CD8-positive, alpha-beta memory T cell (primary cell): ENCODE measurements around the gene PHF21B. TPM values are rescaled to one million over a fixed set of nuclear protein-coding genes. Genes with fewer than 3 reads are reported as not detected.
"Not testable (repeated sequence)": the region's sequence is repeated elsewhere in the genome, so short reads cannot be mapped to it uniquely, and the experiment has no call there.

Experiments used
- CTCF ChIA-PET: fragments of 350-600 bp; sonication (Branson Sonifier 250); formaldehyde crosslinking; loops from one replicate; lab custom pipeline; 2021; ENCODE audit warnings: antibody characterized with exemption; lab: Charles Lee
- POLR2A ChIA-PET: fragments of 350-600 bp; sonication (Branson Sonifier 250); formaldehyde crosslinking; loops from one replicate; lab custom pipeline; 2021; ENCODE audit warnings: antibody characterized with exemption; lab: Charles Lee
- DNase-seq, 5 donors: peaks; one replicate each; pipeline versions ENCODE4 v3.0.0 to v3.0.0-alpha.2; 2020 to 2022; ENCODE audit warnings: mixed read lengths in 1 of 5
- H3K27ac ChIP-seq: one replicate; pipeline ENCODE4 v1.7.0; 2013; ENCODE audit warnings: low read depth, mild to moderate bottlenecking, low read length, moderate library complexity
- H3K27me3 ChIP-seq: 2 replicates; pipeline ENCODE4 v1.7.0; 2013; ENCODE audit warnings: low read length, mild to moderate bottlenecking; ENCODE audit not compliant: insufficient read depth, poor library complexity, severe bottlenecking
- H3K36me3 ChIP-seq: 2 replicates; pipeline ENCODE4 v1.7.0; 2013; ENCODE audit warnings: mild to moderate bottlenecking, low read length, moderate library complexity; ENCODE audit not compliant: insufficient read depth
- H3K4me1 ChIP-seq: 2 replicates; pipeline ENCODE4 v1.7.0; 2013; ENCODE audit warnings: mild to moderate bottlenecking, low read length, moderate library complexity; ENCODE audit not compliant: insufficient read depth
- H3K4me3 ChIP-seq: 2 replicates; pipeline ENCODE4 v1.7.0; 2013; ENCODE audit warnings: mild to moderate bottlenecking, low read length
- H3K9me3 ChIP-seq: 2 replicates; pipeline ENCODE4 v1.7.0; 2013; ENCODE audit warnings: mild to moderate bottlenecking, low read length
- H3K27ac Mint-ChIP-seq, 8 donors: one replicate each; pipeline ENCODE4 v1.8.0; 2020 to 2021; ENCODE audit warnings: mixed read lengths in 8 of 8, mild to moderate bottlenecking in 6 of 8, inconsistent platforms in 3 of 8, moderate library complexity in 3 of 8
- H3K27me3 Mint-ChIP-seq, 2 donors: one replicate each; pipeline ENCODE4 v1.8.0; 2020 to 2021; ENCODE audit warnings: mixed read lengths in 2 of 2, mild to moderate bottlenecking in 1 of 2, moderate library complexity in 1 of 2
- H3K36me3 Mint-ChIP-seq, 3 donors: one replicate each; pipeline ENCODE4 v1.8.0; 2020 to 2021; ENCODE audit warnings: mixed read lengths in 3 of 3, inconsistent platforms in 1 of 3, mild to moderate bottlenecking in 1 of 3
- H3K4me1 Mint-ChIP-seq, 3 donors: one replicate each; pipeline ENCODE4 v1.8.0; 2020 to 2021; ENCODE audit warnings: mixed read lengths in 3 of 3, inconsistent platforms in 1 of 3, mild to moderate bottlenecking in 1 of 3
- H3K4me3 Mint-ChIP-seq, 7 donors: one replicate each; pipeline ENCODE4 v1.8.0; 2020 to 2021; ENCODE audit warnings: mixed read lengths in 7 of 7, mild to moderate bottlenecking in 6 of 7, moderate library complexity in 4 of 7, inconsistent platforms in 2 of 7
- H3K9me3 Mint-ChIP-seq, 5 donors: one replicate each; pipeline ENCODE4 v1.8.0; 2020 to 2022; ENCODE audit warnings: mixed read lengths in 5 of 5, mild to moderate bottlenecking in 3 of 5, moderate library complexity in 2 of 5, inconsistent platforms in 1 of 5
- polyA plus RNA-seq: library from polyadenylated mRNA; unstranded; fragments of 300-500 nt; fragmentation: Illumina TruSeq; gene quantifications from one replicate; pipeline ENCODE4 v1.2.3, GENCODE V29; 2021
- total RNA-seq, 2 experiments: library from RNA; stranded (reverse); gene quantifications; one replicate each; pipeline ENCODE4 v1.2.3, GENCODE V29; 2021

PHF21B gene
- total and polyA plus RNA-seq, 3 experiments from 2014 or later: not detected

DNA sequence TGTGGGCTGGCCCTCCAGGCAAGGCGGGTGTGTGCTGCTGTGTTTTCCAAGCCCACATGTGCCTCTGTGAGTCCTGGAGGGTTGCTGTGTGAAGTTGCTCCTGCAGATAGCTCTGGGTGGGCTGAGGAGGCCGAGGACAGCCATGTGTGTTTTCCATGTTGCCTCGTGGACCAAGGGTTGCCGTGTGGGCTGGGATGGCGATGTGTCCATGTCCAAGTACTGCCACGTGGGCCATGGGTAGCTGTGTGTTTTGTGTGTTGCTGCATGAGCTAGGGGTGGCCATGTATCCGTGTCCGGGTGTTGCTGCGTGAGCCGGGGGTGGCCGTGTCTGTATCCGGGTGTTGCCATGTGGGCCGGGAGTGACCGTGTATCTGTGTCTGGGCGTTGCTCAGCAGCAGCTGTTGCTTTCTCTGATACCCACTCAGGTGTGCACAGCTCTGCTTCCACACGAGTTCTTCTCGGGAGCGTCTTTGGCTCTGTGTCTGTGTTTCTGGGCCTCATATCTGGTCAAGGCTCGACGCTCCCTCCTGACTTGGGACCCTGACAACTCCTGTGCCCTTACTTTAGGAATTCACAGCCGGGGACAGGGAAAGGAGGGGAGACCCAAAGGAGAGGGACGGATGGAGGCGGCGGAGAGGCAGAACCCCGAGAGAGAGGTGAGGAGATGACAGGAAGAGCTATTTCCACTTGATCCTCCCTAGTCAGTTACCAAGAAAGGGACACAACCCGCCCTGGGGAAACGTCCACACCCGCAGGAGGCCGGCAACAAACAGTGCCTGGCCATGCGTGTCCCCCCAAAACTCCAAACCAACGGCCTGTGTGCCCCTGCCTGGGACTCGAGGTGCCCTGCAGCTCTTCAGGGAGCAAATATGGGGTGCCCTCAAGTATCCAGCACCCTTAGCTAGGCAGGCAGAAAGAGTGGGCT is 83.1 kb downstream of the PHF21B start:
- Histone ChIP-seq H3K27me3 (no peaks in the 10 kb centered on the region), H3K4me3 (no peak overlapping the region), H3K36me3 (no peaks in the 10 kb centered on the region), H3K27ac (no peak overlapping the region), H3K4me1 (no peaks in the 10 kb centered on the region), H3K9me3 (no peaks in the 10 kb centered on the region)
- Mint-ChIP-seq H3K4me1 (no peaks in the 10 kb centered on the region), H3K27me3 (peaks cover 3 to 7% of the 10 kb centered on the region in 2 donors), H3K36me3 (no peaks in the 10 kb centered on the region), H3K27ac (no peak overlapping the region), H3K4me3 (no peak overlapping the region), H3K9me3 (peaks cover 0 to 8% (median 0%) of the 10 kb centered on the region in 5 donors)
- ChIA-PET CTCF (no interaction called here), POLR2A (no interaction called here)
- DNase-seq: no peak

DNA sequence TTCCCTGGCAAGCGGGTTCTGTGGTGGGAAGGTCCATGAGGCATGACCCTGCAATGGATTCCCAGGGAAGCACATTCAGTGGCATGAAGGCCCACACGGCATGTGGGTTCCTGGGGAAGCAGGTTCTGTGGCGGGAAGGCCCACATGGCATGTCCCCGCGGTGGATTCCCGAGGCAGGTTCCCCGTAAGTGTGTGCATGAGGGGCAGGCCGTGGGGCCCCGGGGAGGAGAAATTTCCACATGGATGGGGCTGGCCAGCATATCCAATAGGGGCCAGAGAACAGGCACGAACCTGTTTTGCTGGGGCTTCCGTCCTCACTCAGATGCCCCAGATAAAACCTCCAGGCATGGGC is 83.7 kb downstream of the PHF21B start:
- Histone ChIP-seq H3K27ac (no peak overlapping the region), H3K4me1 (no peaks in the 10 kb centered on the region), H3K4me3 (no peak overlapping the region), H3K27me3 (no peaks in the 10 kb centered on the region), H3K9me3 (no peaks in the 10 kb centered on the region), H3K36me3 (no peaks in the 10 kb centered on the region)
- Mint-ChIP-seq H3K27ac (no peak overlapping the region), H3K4me1 (no peaks in the 10 kb centered on the region), H3K27me3 (peaks cover 3 to 7% of the 10 kb centered on the region in 2 donors), H3K4me3 (no peak overlapping the region), H3K36me3 (no peaks in the 10 kb centered on the region), H3K9me3 (peaks cover 0 to 8% (median 0%) of the 10 kb centered on the region in 5 donors)
- DNase-seq: no peak
- POLR2A ChIA-PET: no interaction called here
- CTCF ChIA-PET: no interaction called here

DNA sequence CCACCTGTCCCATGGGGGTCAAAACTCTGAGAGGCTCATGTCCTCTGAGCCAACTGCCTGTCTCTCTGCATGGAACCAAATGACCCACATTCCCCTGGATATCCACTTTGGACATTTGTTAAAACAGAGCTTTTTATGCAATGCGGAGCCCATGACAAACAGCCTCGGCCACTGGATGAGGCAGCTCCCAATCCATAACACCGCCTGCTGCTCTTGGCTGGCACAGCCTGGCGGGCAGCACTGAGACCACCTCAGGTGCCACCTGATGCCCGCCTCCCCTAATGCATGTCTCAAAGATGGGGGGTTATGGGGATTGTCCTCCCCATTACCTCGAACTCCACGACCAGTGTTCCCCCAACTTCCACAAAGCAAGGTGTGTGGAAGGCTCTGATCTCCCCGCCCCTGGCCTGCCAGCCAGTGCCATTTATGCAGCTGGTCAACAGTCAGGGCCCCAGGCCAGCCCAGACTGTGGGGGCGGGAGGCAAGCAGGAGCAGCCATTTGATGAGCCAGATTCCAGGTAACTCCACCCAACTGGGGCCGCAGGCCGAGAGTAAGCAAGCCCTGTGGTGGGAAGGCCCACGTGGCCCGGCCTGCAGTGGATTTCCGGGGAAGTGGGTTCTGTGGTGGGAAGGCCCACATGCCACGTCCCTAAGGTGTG is 84.2 kb downstream of the PHF21B start:
- POLR2A ChIA-PET: no interaction called here
- H3K4me3 Mint-ChIP-seq: peak overlapping the region in 1 of 7 donors; percentile 69
- no peak overlapping the region for H3K27ac ChIP-seq
- DNase-seq: no peak
- no peak overlapping the region for H3K4me3 ChIP-seq
- peaks cover 0 to 8% (median 0%) of the 10 kb centered on the region in 5 donors for H3K9me3 Mint-ChIP-seq
- peaks cover 6 to 13% of the 10 kb centered on the region in 2 donors for H3K27me3 Mint-ChIP-seq
- no peaks in the 10 kb centered on the region for H3K27me3 ChIP-seq
- no peaks in the 10 kb centered on the region for H3K36me3 ChIP-seq
- no peaks in the 10 kb centered on the region for H3K4me1 ChIP-seq
- CTCF ChIA-PET: no interaction called here
- no peak overlapping the region for H3K27ac Mint-ChIP-seq
- no peaks in the 10 kb centered on the region for H3K9me3 ChIP-seq
- no peaks in the 10 kb centered on the region for H3K4me1 Mint-ChIP-seq
- no peaks in the 10 kb centered on the region for H3K36me3 Mint-ChIP-seq

DNA sequence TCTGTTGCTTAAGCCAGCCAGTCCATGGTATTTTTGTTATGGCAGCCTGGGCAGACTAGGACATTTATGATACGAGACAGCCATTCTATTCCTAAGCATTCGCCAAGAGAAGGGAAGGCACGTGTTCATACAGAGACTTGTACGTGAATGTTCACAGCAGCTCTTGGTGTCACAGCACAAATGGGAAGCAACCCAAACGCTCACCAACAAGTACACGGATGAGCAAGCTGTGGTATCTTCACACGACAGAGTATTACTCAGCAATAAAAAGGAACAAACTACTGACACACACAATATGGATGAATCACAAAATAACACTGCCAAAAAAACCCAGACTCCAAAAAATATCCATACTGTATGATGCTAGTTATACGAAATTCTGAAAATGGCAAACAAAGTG is 85.1 kb downstream of the PHF21B start:
- Histone ChIP-seq H3K9me3 (no peaks in the 10 kb centered on the region), H3K4me3 (no peak overlapping the region), H3K4me1 (no peaks in the 10 kb centered on the region), H3K36me3 (no peaks in the 10 kb centered on the region), H3K27ac (no peak overlapping the region), H3K27me3 (no peaks in the 10 kb centered on the region)
- Mint-ChIP-seq H3K4me3 (no peak overlapping the region), H3K27me3 (peaks cover 5 to 18% of the 10 kb centered on the region in 2 donors), H3K27ac (no peak overlapping the region), H3K36me3 (no peaks in the 10 kb centered on the region), H3K4me1 (no peaks in the 10 kb centered on the region), H3K9me3 (peaks cover 0 to 8% (median 0%) of the 10 kb centered on the region in 5 donors)
- DNase-seq: no peak
- POLR2A ChIA-PET: no interaction called here
- CTCF ChIA-PET: no interaction called here

DNA sequence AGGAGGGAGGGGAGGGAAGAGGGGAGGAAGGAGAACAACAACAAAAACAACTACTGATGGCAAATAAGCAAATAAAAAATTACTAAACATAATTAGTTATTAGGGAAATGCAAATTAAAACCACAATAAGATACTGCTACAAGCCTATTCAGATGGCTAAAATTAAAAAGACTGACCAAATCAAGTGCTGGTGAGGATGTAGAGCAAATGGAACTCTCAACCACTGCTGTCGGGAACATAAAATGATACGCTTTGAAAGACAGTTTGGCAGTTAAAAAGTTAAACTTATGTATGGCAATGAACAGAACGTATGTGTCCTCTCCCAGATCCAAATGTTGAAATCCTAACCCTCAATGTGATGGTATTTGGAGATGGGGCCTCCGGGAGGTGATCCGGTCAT is 85.7 kb downstream of the PHF21B start:
- H3K4me1 Mint-ChIP-seq: no peaks in the 10 kb centered on the region
- ChIA-PET CTCF (no interaction called here), POLR2A (no interaction called here)
- H3K36me3 Mint-ChIP-seq: no peaks in the 10 kb centered on the region
- H3K9me3 Mint-ChIP-seq: peaks cover 0 to 8% (median 0%) of the 10 kb centered on the region in 5 donors
- no peaks in the 10 kb centered on the region for H3K36me3 ChIP-seq
- H3K27me3 Mint-ChIP-seq: peaks cover 8 to 22% of the 10 kb centered on the region in 2 donors
- no peaks in the 10 kb centered on the region for H3K27me3 ChIP-seq
- H3K4me3 ChIP-seq: no peak overlapping the region
- no peak overlapping the region for H3K27ac Mint-ChIP-seq
- no peaks in the 10 kb centered on the region for H3K9me3 ChIP-seq
- no peak overlapping the region for H3K27ac ChIP-seq
- no peak overlapping the region for H3K4me3 Mint-ChIP-seq
- H3K4me1 ChIP-seq: no peaks in the 10 kb centered on the region
- no peak for DNase-seq

DNA sequence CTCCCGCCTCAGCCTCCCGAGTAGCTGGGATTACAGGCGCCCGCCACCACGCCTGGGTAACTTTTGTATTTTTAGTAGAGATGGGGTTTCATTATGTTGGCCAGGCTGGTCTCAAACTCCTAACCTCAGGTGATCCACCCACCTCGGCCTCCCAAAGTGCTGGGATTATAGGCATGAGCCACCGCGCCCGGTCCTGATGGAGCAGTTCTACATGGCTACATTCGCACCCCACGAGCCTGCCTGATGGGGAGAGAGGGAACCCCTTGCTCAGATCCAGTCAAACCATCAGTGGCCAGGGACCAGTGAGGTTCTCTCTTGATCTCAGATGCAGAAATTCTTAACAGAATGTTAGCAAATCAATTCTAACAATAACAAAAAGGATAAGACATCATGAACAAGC is 88.0 kb downstream of the PHF21B start:
- H3K27ac ChIP-seq, H3K4me1 ChIP-seq, H3K9me3 ChIP-seq, H3K4me3 Mint-ChIP-seq, H3K9me3 Mint-ChIP-seq, H3K27ac Mint-ChIP-seq, H3K4me3 ChIP-seq, DNase-seq, POLR2A ChIA-PET, H3K36me3 ChIP-seq, H3K27me3 ChIP-seq, H3K4me1 Mint-ChIP-seq, H3K36me3 Mint-ChIP-seq: not testable (repeated sequence)
- CTCF ChIA-PET: interaction anchor here (1.0 kb wide), 1 partner anchor 10 kb away, joined by 3 read pairs; no protein-coding TSS in a partner anchor
- H3K27me3 Mint-ChIP-seq: peaks cover 11 to 20% of the 10 kb centered on the region in 2 donors

DNA sequence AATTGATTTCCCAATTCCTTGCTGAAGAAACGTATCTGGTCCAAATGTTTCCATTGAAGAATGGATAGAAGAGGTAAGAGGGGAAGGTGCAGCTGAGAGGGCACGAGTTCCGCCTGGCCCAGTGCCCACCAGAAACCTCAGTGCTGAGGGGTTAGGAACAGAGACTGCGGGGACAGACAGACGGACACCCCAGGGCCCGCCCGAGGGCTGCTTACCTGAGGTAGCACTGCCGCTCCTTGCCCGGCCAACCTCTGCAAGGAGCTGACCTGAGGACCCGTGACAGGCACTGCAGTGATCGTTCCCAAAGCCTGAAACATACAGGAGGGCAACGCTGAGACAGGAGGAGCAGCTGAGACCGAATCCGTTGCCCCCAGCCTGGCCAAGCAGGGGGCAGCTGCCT is 89.6 kb downstream of the PHF21B start:
- H3K27ac Mint-ChIP-seq: no peak overlapping the region
- no peak for DNase-seq
- H3K9me3 ChIP-seq: no peaks in the 10 kb centered on the region
- no peaks in the 10 kb centered on the region for H3K4me1 Mint-ChIP-seq
- H3K27me3 Mint-ChIP-seq: peaks cover 19 to 22% of the 10 kb centered on the region in 2 donors
- CTCF ChIA-PET: no interaction called here
- no peak overlapping the region for H3K27ac ChIP-seq
- no peaks in the 10 kb centered on the region for H3K27me3 ChIP-seq
- H3K36me3 ChIP-seq: no peaks in the 10 kb centered on the region
- POLR2A ChIA-PET: no interaction called here
- no peak overlapping the region for H3K4me3 ChIP-seq
- H3K9me3 Mint-ChIP-seq: peaks cover 0 to 8% (median 0%) of the 10 kb centered on the region in 5 donors
- H3K4me3 Mint-ChIP-seq: no peak overlapping the region
- no peaks in the 10 kb centered on the region for H3K4me1 ChIP-seq
- no peaks in the 10 kb centered on the region for H3K36me3 Mint-ChIP-seq

DNA sequence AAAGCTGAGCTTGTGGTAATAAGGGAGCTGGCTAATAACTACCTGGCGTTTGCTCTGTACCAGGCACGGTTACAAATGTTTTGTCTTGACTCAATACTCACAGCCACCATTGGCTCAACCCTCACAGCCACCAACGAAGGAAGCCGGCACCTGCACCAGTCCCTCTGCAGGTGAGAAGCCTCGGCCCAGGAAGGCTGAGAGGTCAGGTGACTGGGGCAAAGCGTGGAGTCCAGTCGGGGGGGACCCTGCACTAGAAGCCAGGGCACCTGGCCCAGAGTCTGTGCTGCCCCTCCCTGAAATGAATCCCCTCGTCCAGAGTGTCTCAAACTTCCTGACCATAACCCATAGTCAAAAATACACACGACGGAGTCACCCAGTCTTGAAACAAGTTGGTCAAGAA is 90.1 kb downstream of the PHF21B start:
- no peak overlapping the region for H3K4me3 ChIP-seq
- no peaks in the 10 kb centered on the region for H3K9me3 ChIP-seq
- H3K27ac ChIP-seq: no peak overlapping the region
- H3K4me1 ChIP-seq: no peaks in the 10 kb centered on the region
- Mint-ChIP-seq H3K4me1 (no peaks in the 10 kb centered on the region), H3K27me3 (peaks cover 19 to 25% of the 10 kb centered on the region in 2 donors), H3K27ac (no peak overlapping the region), H3K9me3 (peaks cover 0 to 8% (median 0%) of the 10 kb centered on the region in 5 donors), H3K4me3 (no peak overlapping the region), H3K36me3 (no peaks in the 10 kb centered on the region)
- no peak for DNase-seq
- ChIA-PET POLR2A (no interaction called here), CTCF (no interaction called here)
- no peaks in the 10 kb centered on the region for H3K36me3 ChIP-seq
- H3K27me3 ChIP-seq: no peaks in the 10 kb centered on the region
